Measurements from ENCODE around the gene PHYKPL.

PHYKPL gene

DNA sequence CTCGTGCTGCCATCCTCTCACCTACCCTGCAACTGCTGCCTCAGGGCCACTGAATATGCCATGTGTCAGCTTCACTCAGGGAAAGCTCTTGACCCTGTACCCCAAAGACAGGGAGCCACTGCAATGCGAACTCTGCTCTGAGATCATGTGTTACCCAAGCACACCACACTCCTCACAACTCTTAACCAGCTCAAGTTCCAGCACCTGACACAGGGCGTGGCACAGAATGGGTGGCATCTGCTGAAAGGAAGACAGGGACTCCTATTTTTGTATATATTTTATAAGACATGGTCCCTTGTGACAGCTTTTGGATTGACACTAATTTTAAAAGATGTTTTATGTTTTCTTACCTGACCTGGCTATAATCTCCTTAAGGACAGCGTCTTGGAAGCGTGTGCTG is 10.7 kb downstream of the PHYKPL start:
- no peak for DNase-seq

GRCh38 chr5:178221282-178221681 is 11.3 kb downstream of the PHYKPL start:
- DNase-seq: no peak

DNA sequence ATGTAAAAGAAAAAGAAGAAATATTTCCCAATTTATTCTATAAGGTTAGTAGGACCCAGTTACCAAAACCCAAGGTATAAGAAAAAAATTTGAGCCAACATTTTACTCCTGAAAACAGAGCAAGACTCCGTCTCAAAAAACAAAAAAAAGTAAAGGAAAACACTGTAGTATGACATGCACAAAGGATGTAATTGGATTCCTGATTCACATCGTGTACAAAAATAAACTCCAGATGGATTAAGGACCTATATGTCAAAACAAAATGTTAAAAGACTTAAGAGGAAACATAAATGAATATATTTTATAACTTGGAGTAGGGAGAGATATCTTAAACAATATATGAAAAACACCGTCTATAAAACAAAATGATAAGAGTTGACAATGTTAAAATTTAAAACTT is 13.8 kb downstream of the PHYKPL start:
- DNase-seq: no peak

DNA sequence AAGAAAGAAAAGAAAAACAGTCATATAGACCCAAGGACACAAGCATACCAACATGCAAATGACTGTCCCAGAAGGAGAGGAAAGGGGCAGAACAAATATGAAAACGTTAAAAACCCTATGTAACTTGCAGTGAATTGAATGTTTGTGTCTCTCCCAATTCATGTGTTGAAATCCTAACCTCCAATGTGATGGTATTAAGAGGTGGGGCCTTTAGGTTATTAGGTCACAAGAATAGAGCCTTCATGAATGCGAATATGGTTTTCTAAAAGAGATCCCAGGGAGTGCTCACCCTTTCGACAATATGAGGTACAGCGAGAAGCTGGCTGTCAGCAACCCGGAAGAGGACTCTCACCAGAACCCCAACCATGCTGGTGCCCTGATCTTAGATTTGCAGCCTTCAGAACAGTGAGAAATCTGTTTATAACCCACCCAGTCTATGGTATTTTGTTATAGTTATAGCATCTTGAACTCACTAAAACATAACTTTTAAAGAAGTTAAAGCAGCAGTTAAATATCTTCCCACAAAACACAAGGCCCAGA is 14.3 kb downstream of the PHYKPL start:
- DNase-seq: no peak

DNA sequence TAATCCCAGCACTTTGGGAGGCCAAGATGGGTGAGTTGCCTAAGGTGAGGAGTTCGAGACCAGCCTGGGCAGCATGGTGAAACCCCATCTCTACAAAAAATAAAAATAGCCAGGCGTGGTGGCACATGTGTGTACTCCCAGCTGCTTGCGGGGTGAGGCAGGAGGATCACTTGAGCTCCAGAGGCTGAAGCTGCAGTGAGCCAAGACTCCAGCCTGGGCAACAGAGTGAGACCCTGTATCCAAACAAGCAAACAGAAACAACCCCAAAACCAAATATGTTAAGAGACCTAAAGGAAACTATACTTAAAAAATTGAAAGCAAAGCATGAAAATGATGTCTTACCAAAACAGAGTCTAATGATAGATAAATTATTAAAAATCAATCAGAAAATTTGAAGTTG is 15.8 kb downstream of the PHYKPL start:
- DNase-seq: no peak

DNA sequence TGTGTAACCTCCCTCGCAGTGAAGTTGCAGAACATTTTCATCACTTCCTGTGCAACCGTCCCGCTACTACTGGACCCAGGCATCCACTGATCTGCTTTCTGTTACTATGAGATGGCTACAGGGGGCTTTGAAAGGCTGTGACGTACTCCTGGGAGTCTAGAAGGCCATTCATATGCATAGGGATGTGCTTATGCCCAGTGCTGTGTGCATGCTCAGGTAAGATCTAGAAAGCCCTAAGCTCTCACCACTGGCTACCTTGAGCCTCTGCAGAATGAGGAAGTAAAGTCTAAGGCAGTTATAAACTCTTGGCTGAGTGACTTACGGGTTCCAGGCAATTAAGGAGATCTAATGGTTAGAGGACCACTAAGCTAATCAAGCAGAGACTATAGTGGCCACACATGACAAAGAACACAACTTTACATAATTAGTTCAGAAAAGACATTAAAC is 16.5 kb downstream of the PHYKPL start:
- DNase-seq: no peak

GRCh38 chr5:178215280-178216002 is 17.2 kb downstream of the PHYKPL start:
- DNase-seq: no peak

DNA sequence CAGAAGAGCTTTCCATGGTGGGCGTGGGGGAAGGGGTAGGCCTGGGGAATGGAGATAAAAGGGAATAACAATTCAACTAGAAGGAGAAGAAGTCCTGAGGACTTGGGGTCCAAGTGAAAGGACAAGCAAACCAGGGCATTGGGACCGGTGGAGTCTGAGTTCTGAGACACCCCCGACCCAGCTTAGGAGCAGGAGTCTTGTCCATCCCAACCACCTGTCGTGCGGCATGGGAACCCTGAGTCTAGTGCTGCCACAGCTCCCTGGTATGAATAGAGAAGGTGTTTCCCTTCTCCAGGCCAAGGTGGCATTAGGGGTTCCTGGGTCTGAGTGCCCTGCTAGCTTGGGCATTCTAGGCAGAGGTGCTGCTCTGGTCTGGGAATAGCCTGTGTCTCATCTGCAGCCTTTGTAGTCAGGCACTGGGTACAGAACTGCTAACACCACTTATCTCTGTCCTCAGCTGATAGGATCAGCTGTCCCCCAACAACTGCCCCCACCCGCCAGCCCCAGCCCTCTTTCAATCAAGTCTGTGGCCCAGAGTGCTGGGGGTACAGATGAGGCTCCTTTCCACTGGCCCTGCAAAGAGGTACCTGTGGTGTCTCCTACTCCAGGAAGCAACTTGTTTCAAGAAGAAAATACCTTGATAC is 18.3 kb downstream of the PHYKPL start:
- no peak for DNase-seq

DNA sequence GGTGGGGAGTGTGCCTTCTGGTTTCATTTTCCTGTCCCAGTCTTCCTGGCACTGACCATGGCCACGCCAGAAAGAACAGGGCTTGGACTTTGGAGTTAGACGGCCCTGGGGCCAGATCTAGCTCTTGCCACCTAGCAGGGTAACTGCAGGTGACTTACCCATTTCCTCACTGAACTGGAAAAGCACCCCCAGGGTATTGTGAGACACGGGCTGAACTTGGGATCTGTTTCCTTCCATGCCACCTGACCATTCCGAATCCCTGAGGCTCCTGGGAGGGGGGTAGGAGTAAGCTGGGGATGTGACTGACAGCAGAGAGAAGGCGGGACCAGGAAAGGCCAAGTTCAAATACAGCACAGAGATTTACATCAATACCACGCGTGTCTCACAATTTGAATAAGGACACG is 18.9 kb downstream of the PHYKPL start:
- DNase-seq: no peak

GRCh38 chr5:178213003-178213461 is 19.6 kb downstream of the PHYKPL start:
- DNase-seq: no peak

DNA sequence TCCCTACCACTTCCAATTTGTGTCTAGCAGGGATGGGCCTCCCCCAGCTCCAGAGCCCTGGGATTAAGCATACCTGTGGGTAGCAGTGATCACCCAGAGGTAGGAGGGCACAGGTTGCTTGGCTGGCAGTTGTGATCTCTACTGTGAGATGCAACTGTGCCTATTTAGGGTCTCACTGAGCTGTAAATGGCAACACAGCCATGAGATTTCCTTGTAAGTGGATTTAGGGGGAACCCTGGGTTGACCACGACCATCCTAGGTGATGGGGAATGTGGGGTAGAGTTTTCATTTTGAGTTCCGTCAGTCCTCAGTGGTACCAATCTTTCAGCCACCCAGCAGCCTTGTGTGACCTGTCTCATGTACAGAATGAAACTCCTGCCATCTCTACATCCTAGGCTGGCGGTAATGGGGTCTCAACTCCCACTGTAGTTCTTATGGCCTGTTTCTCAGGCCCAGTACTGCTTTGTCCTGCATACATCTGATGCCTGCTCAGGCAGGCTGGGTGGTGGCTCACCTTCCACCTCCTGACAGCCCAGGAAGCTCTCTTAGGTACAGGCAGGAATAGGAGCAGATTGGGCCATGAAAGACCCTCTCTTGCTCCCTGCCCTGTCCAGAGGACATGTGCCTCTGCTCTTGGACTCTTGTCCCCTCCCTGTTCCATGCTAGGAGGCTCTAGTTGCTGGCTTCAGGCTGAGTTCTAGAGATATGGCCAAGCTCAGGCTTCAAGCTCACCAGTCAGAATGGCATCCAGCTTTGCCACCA is 20.2 kb downstream of the PHYKPL start:
- no peak for DNase-seq

GRCh38 chr5:178211095-178212048 is 21.2 kb downstream of the PHYKPL start:
- no peak for DNase-seq

DNA sequence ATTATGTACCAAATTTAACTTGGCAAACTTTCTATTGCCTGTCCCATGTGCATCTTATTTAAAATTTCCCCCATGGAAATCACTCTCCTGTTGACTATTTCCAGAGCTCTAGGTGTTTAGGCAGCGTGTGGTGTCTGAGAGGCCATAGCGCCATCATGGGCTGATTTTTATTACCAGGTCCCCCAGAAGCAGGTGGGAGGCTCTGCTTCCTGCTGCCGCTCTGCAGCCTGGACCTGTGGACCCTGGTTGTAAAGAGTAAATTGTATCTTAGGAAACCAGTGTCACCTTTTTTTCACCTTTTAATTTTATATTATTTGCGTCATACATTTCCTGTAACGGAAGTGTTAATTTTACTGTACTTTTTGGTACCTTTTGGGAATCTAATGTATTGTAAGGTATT is 21.9 kb downstream of the PHYKPL start:
- DNase-seq: no peak

GRCh38 chr5:178210073-178210535 is 22.5 kb downstream of the PHYKPL start:
- no peak for DNase-seq

- DNase-seq: no peak
Measured at GRCh38 chr5:178209334-178210072, 23.1 kb downstream of the PHYKPL start.

DNA sequence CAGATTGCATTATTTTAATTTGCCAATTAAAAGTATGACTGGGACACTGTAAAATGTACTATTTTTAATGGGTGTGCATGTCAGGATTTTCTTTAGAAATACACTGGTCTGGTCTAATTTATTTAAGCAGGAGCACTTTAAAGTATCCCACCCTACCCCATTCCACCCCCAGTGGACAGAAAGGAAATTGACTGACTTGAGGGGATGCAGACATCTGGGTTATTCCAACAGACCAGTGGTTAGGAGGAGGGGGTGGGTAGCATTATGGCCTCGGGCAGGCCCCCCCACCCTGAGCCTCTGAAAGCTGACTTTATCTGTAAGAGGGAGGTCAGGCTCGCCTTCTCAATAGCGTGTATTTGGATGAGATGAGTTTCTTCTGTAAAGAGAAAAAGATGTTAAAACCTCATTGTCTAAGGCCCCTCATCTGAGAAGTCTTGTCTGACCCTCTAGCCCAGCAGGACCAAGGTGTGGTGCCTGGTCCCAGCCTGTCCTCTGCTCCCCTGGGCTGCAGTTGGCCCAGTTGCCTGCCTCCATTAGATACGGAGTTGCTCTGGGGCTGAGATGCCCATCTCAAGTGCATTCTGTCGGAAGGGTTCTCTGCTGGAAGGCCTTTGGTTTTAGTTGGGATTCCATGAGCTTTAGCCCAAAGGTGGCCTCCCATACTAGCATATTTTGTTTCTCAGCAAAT is 23.9 kb downstream of the PHYKPL start:
- DNase-seq: no peak

GRCh38 chr5:178207917-178208280 is 24.7 kb downstream of the PHYKPL start:
- DNase-seq: no peak

- no peak for DNase-seq
Measured at GRCh38 chr5:178207183-178207916, 25.3 kb downstream of the PHYKPL start.

DNA sequence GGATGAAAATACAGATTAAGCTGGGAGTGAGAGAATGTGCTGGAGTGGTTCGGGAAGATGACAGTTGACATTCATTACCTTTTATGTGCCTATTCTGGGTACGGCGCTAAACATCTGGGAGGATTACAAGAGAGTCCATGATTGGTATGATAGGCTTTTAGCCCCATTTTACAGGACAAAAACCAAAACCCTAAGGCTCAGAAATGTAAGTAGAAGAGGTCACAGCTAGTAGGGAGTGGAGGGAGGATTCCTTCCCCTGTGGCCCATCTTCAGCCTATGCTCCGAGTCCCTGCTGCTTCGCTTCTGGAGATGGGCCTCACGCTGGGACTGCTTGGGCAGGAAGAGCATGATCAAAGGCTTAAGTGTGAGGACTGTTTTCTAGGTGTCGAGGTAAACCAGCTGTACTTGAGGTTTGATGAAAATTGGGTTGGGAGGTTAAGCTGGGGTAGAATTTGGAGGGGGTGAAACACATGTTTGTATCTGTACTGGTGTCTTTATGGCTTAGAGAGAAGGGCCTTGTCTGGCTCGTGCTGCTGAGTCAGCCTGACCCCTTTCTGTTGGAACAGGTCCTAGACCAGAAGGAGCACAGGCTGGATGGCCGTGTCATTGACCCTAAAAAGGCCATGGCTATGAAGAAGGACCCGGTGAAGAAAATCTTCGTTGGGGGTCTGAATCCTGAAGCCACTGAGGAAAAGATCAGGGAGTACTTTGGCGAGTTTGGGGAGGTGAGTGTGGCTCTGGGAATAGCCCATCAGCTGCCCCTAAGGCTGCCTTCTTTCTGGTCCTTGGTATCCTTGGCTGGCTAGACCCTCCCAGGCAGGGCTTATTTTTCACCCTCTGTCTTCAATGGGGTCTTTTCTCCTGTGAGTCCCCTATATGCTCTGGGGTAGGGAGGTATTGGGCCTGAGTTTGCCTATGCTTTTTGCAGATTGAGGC is 26.2 kb downstream of the PHYKPL start:
- no peak for DNase-seq
